ENCODE measurements around the gene KIF3B. TPM values are rescaled to one million over a fixed set of nuclear protein-coding genes. Genes with fewer than 3 reads are reported as not detected.

The KIF3B gene
- total and polyA plus RNA-seq, 2 of the 13 experiments (the other 11 are each of a cell fraction or from before 2014, with no cell fraction given) = 23.6 to 28.8 TPM

DNA sequence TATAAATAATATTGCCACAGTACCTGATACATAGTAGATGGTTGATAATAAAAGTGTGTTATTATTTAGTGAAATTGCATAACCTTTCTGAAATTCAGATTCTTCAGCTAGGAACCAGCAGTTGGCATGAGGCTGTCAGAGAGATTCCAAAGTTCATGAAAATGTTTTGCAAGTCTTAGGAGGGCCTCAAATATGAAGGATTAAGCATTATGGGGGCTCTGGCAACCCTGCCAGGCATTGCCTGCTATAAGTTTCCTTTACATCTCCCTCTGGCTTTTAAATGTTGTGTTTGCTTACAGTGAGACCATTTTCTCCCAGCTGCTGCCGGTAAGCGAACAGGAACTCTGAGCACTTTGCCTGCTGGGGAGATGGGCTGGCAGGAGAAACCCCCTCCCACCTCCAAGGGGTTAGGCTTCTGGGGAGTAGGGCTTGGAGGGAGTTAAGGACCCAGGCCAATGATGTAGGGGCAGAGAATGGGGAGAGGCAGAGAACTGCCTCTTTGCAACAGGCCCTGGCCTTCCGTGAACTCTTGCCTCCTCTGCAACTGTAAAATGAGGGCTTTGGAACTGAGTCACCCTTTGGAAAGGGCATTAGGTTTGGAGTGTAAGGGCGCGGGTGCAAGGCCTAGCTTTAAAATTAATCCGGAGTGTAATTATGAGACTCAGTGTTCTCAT, 33.2 kb upstream of the KIF3B start (continued):
- TF ChIP-seq, protein P1, sequence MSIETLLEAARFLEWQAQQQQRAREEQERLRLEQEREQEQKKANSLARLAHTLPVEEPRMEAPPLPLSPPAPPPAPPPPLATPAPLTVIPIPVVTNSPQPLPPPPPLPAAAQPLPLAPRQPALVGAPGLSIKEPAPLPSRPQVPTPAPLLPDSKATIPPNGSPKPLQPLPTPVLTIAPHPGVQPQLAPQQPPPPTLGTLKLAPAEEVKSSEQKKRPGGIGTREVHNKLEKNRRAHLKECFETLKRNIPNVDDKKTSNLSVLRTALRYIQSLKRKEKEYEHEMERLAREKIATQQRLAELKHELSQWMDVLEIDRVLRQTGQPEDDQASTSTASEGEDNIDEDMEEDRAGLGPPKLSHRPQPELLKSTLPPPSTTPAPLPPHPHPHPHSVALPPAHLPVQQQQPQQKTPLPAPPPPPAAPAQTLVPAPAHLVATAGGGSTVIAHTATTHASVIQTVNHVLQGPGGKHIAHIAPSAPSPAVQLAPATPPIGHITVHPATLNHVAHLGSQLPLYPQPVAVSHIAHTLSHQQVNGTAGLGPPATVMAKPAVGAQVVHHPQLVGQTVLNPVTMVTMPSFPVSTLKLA (IDR thresholded peaks at IDR 0.05) = no peak
- no peak for TF ChIP-seq NFIB (CRISPR knock-in tag; IDR thresholded peaks at IDR 0.05; ENCODE audit: borderline replicate concordance)
- TF ChIP-seq ZKSCAN1 (IDR thresholded peaks at IDR 0.05; ENCODE audit: low read length) = no peak
- no peak for TF ChIP-seq ARNT (IDR thresholded peaks at IDR 0.05)
- no peak for TF ChIP-seq MIER2 (CRISPR knock-in tag; IDR thresholded peaks at IDR 0.05)
- TF ChIP-seq ZNF839 (CRISPR knock-in tag; IDR thresholded peaks at IDR 0.05; ENCODE audit: borderline replicate concordance) = no peak
- TF ChIP-seq SMAD9 (CRISPR knock-in tag; IDR thresholded peaks at IDR 0.05) = no peak
- no peak for TF ChIP-seq RFXANK (CRISPR knock-in tag; IDR thresholded peaks at IDR 0.05)
- no peak for TF ChIP-seq ZNF296 (CRISPR knock-in tag; conservative IDR thresholded peaks at IDR 0.05)
- no peak for TF ChIP-seq ZNF276 (CRISPR knock-in tag; IDR thresholded peaks at IDR 0.05; ENCODE audit: low read depth)
- TF ChIP-seq JUN (CRISPR knock-in tag; IDR thresholded peaks at IDR 0.05) = no peak
- TF ChIP-seq CENPBD1 (CRISPR knock-in tag; IDR thresholded peaks at IDR 0.05; ENCODE audit: borderline replicate concordance, low read depth) = no peak
- no peak for TF ChIP-seq HMGA1 (CRISPR knock-in tag; conservative IDR thresholded peaks at IDR 0.05)
- TF ChIP-seq ZNF709 (CRISPR knock-in tag; IDR thresholded peaks at IDR 0.05) = no peak
- no peak for TF ChIP-seq BRD4 (CRISPR knock-in tag; IDR thresholded peaks at IDR 0.05)
- TF ChIP-seq ZNF678 (CRISPR knock-in tag; IDR thresholded peaks at IDR 0.05) = no peak
- no peak for TF ChIP-seq ZNF766 (CRISPR knock-in tag; IDR thresholded peaks at IDR 0.05; ENCODE audit: borderline replicate concordance)
- no peak for TF ChIP-seq ARNTL (CRISPR knock-in tag; IDR thresholded peaks at IDR 0.05)
- no peak for TF ChIP-seq GZF1 (CRISPR knock-in tag; IDR thresholded peaks at IDR 0.05)
- peak; percentile 77 for TF ChIP-seq HNF4A (CRISPR knock-in tag; IDR thresholded peaks at IDR 0.05)
- TF ChIP-seq NFRKB (IDR thresholded peaks at IDR 0.05) = no peak
- peak; percentile 68 for TF ChIP-seq RXRB (CRISPR knock-in tag; IDR thresholded peaks at IDR 0.05; ENCODE audit: borderline replicate concordance)
- no peak for TF ChIP-seq ZBTB20 (CRISPR knock-in tag; IDR thresholded peaks at IDR 0.05; ENCODE audit: borderline replicate concordance, low read depth)
- TF ChIP-seq PITX1 (CRISPR knock-in tag; IDR thresholded peaks at IDR 0.05) = peak; percentile 40; the same call in 1 of the 2 replicates
- no peak for TF ChIP-seq BCL3 (CRISPR knock-in tag; IDR thresholded peaks at IDR 0.05)
- no peak for TF ChIP-seq ZSCAN12 (CRISPR knock-in tag; IDR thresholded peaks at IDR 0.05)
- TF ChIP-seq SP2 (CRISPR knock-in tag; IDR thresholded peaks at IDR 0.05) = no peak
- no peak for TF ChIP-seq HNRNPLL (IDR thresholded peaks at IDR 0.05; ENCODE audit: low read depth, low read length, poor library complexity, severe bottlenecking)
- no peak for TF ChIP-seq SUZ12 (IDR thresholded peaks at IDR 0.05; ENCODE audit: low read depth, low read length)
- TF ChIP-seq CENPX (CRISPR knock-in tag; IDR thresholded peaks at IDR 0.05) = no peak
